ENCODE measurements around the gene RIMS1. TPM values are rescaled to one million over a fixed set of nuclear protein-coding genes. Genes with fewer than 3 reads are reported as not detected.

The RIMS1 gene
- total RNA-seq, 3 donors from 2014 or later (not counting 1 experiment from before 2014, with no cell fraction given) = not detected

- 88% methylated on average over 1 of the region's 1 CpG for WGBS (ENCODE audit: insufficient coverage)
- ATAC-seq = no peak
Observed at GRCh38 chr6:72424476-72424875, 538.1 kb downstream of the RIMS1 start.

DNA sequence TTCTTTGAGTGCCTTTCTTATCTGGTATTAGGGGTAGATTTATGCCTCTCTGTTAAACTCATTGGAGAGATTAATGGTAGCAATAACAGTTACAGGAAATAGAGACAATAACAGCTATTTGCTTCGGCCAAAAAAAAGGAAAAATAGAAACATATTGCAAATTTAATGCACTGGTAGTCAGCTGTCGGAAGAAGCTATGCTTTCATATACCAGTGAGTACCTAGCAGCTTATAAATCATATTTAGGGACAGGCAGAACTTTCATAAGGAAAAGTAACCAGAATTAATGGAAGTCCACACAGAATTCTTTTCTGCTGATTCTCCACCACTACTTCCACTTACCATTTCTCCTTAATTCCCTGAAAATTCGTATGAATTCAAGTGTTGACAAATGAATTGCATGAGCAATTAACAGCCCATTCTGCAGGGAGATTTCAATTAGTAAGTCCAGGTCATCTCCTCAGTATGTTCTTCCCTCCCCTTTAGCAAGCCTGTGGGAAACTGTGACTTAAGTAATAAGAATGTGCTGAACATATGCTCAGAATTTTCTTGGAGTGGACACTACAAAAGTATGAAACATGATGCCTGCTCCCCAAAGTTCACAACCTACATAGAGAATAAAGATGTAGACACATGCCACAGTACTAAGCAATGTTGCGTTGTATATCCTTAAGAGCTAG, 538.8 kb downstream of the RIMS1 start:
- Mint-ChIP-seq H3K9me3 (no peaks in the 10 kb centered on the region), H3K4me1 (no peaks in the 10 kb centered on the region), H3K27ac (no peak overlapping the region), H3K4me3 (no peak overlapping the region), H3K36me3 (no peaks in the 10 kb centered on the region), H3K27me3 (ENCODE audit: low read depth in 2 of 2) (peaks cover 3 to 36% of the 10 kb centered on the region in 2 donors)
- DNase-seq = no peak
- Histone ChIP-seq H3K27ac (ENCODE audit: low read length) (no peak overlapping the region), H3K9me3 (ENCODE audit: control insufficient read depth, insufficient read depth, low read length) (no peaks in the 10 kb centered on the region), H3K4me3 (ENCODE audit: low read length) (no peak overlapping the region), H3K4me1 (ENCODE audit: control insufficient read depth, insufficient read depth, low read length) (no peaks in the 10 kb centered on the region), H3K27me3 (ENCODE audit: control insufficient read depth, insufficient read depth, low read length) (peaks cover 3% of the 10 kb centered on the region), H3K36me3 (ENCODE audit: control insufficient read depth, insufficient read depth, low read length) (no peaks in the 10 kb centered on the region)
- TF ChIP-seq, protein P1, sequence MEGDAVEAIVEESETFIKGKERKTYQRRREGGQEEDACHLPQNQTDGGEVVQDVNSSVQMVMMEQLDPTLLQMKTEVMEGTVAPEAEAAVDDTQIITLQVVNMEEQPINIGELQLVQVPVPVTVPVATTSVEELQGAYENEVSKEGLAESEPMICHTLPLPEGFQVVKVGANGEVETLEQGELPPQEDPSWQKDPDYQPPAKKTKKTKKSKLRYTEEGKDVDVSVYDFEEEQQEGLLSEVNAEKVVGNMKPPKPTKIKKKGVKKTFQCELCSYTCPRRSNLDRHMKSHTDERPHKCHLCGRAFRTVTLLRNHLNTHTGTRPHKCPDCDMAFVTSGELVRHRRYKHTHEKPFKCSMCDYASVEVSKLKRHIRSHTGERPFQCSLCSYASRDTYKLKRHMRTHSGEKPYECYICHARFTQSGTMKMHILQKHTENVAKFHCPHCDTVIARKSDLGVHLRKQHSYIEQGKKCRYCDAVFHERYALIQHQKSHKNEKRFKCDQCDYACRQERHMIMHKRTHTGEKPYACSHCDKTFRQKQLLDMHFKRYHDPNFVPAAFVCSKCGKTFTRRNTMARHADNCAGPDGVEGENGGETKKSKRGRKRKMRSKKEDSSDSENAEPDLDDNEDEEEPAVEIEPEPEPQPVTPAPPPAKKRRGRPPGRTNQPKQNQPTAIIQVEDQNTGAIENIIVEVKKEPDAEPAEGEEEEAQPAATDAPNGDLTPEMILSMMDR (IDR thresholded peaks at IDR 0.05) = no peak
- WGBS (ENCODE audit: insufficient coverage) = 72% methylated on average over 4 of the region's 4 CpGs
- intact Hi-C loops (cut with micrococcal nuclease) = no loop called here
- ATAC-seq = no peak

More at GRCh38 chr6:72424476-72424875, 538.1 kb downstream of the RIMS1 start:
- H3K9me3 Mint-ChIP-seq = no peaks in the 10 kb centered on the region
- H3K36me3 ChIP-seq (ENCODE audit: control insufficient read depth, insufficient read depth, low read length) = no peaks in the 10 kb centered on the region
- no peak overlapping the region for H3K4me3 ChIP-seq (ENCODE audit: low read length)
- H3K4me1 ChIP-seq (ENCODE audit: control insufficient read depth, insufficient read depth, low read length) = no peaks in the 10 kb centered on the region
- TF ChIP-seq, protein P1 (IDR thresholded peaks at IDR 0.05) = no peak
- H3K36me3 Mint-ChIP-seq = no peaks in the 10 kb centered on the region
- H3K4me1 Mint-ChIP-seq = no peaks in the 10 kb centered on the region
- no peak overlapping the region for H3K27ac Mint-ChIP-seq
- peaks cover 3 to 37% of the 10 kb centered on the region in 2 donors for H3K27me3 Mint-ChIP-seq (ENCODE audit: low read depth in 2 of 2)
- intact Hi-C loops (cut with micrococcal nuclease) = no loop called here
- H3K9me3 ChIP-seq (ENCODE audit: control insufficient read depth, insufficient read depth, low read length) = no peaks in the 10 kb centered on the region
- no peak overlapping the region for H3K4me3 Mint-ChIP-seq
- peaks cover 2% of the 10 kb centered on the region for H3K27me3 ChIP-seq (ENCODE audit: control insufficient read depth, insufficient read depth, low read length)
- no peak overlapping the region for H3K27ac ChIP-seq (ENCODE audit: low read length)
- no peak for DNase-seq

DNA sequence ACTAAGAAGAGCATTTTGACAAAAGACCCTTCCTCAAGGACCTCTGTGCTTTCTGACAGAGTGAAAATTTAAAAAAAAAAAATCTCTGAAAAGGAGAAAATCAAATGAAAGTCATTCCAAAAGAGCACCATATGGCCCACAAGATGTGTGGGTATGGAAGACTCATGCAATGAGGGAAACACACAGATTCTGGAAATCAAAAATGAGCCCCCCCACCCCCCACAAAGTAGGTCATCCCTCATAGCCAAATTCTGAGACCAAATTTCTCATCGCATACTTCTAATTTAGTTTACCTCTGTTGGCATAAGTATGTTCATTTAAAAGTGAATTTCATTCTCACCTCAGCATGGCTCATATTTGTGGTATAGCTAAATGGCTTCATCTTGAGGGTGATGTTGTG, 554.3 kb downstream of the RIMS1 start:
- intact Hi-C loops (cut with micrococcal nuclease) = no loop called here
- WGBS (ENCODE audit: insufficient coverage) = no CpG with 5 or more reads among the region's 1 CpG
- H3K27ac Mint-ChIP-seq = no peak overlapping the region
- no peaks in the 10 kb centered on the region for H3K4me1 Mint-ChIP-seq
- H3K9me3 ChIP-seq (ENCODE audit: control insufficient read depth, insufficient read depth, low read length) = no peaks in the 10 kb centered on the region
- H3K9me3 Mint-ChIP-seq = peaks cover 0 to 2% of the 10 kb centered on the region in 2 donors
- no peak overlapping the region for H3K27ac ChIP-seq (ENCODE audit: low read length)
- peaks cover 2% of the 10 kb centered on the region for H3K27me3 ChIP-seq (ENCODE audit: control insufficient read depth, insufficient read depth, low read length)
- TF ChIP-seq, protein P1 (IDR thresholded peaks at IDR 0.05) = no peak
- no peak overlapping the region for H3K4me3 ChIP-seq (ENCODE audit: low read length)
- DNase-seq (no peak), ATAC-seq (no peak)
- H3K4me3 Mint-ChIP-seq = no peak overlapping the region
- H3K36me3 Mint-ChIP-seq = no peaks in the 10 kb centered on the region
- H3K27me3 Mint-ChIP-seq (ENCODE audit: low read depth in 2 of 2) = peaks cover 7 to 16% of the 10 kb centered on the region in 2 donors
- H3K4me1 ChIP-seq (ENCODE audit: control insufficient read depth, insufficient read depth, low read length) = no peaks in the 10 kb centered on the region
- no peaks in the 10 kb centered on the region for H3K36me3 ChIP-seq (ENCODE audit: control insufficient read depth, insufficient read depth, low read length)

DNA sequence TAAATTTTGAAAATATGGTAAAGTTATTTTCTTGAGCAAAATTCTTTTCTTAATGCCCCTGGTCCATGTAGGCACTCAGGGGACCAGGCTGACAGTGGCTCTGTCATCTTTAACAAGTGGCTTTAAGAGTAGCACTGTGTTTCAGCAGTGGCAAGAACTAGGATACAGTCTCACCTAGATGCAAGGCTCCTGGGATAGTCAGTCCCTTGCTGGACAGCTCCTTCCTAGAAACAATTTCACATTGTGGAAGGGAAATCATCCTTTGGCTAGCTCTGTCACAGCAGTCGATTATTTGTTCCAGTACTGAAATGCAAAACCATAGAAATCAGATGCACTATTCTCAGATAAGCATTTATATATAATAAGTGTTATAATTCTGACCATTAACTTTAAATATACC, 560.1 kb downstream of the RIMS1 start:
- DNase-seq (no peak), ATAC-seq (no peak)
- Mint-ChIP-seq H3K36me3 (no peaks in the 10 kb centered on the region), H3K9me3 (peaks cover 0 to 2% of the 10 kb centered on the region in 2 donors), H3K27ac (no peak overlapping the region), H3K4me3 (no peak overlapping the region), H3K4me1 (no peaks in the 10 kb centered on the region), H3K27me3 (ENCODE audit: low read depth in 2 of 2) (peaks cover 5 to 19% of the 10 kb centered on the region in 2 donors)
- Histone ChIP-seq H3K4me1 (ENCODE audit: control insufficient read depth, insufficient read depth, low read length) (no peaks in the 10 kb centered on the region), H3K36me3 (ENCODE audit: control insufficient read depth, insufficient read depth, low read length) (no peaks in the 10 kb centered on the region), H3K9me3 (ENCODE audit: control insufficient read depth, insufficient read depth, low read length) (no peaks in the 10 kb centered on the region), H3K27ac (ENCODE audit: low read length) (no peak overlapping the region), H3K27me3 (ENCODE audit: control insufficient read depth, insufficient read depth, low read length) (peaks cover 4% of the 10 kb centered on the region), H3K4me3 (ENCODE audit: low read length) (no peak overlapping the region)
- TF ChIP-seq, protein P1 (IDR thresholded peaks at IDR 0.05) = no peak
- WGBS (ENCODE audit: insufficient coverage) = no CpG with 5 or more reads among the region's 1 CpG
- intact Hi-C loops (cut with micrococcal nuclease) = no loop called here
